ENCODE results near the gene NADSYN1. TPM values are rescaled to one million over a fixed set of nuclear protein-coding genes. Genes with fewer than 3 reads are reported as not detected.

The NADSYN1 gene
- total RNA-seq, 1 donor from 2014 or later: 72.8 TPM

GRCh38 chr11:71432761-71433647 is 20.0 kb upstream of the NADSYN1 start:
- no peak for DNase-seq (ENCODE audit: low read depth)
- no peak overlapping the region for H3K4me3 ChIP-seq (ENCODE audit: low read depth, low read length)
- no peak for TF ChIP-seq CTCF (conservative IDR thresholded peaks at IDR 0.05; ENCODE audit: low read depth, low read length)

- TF ChIP-seq CTCF (conservative IDR thresholded peaks at IDR 0.05; ENCODE audit: low read depth, low read length): no peak
- DNase-seq (ENCODE audit: low read depth): no peak
Measured at GRCh38 chr11:71433648-71434450, 19.2 kb upstream of the NADSYN1 start.

GRCh38 chr11:71434576-71435130 is 18.4 kb upstream of the NADSYN1 start:
- no peak for TF ChIP-seq CTCF (conservative IDR thresholded peaks at IDR 0.05; ENCODE audit: low read depth, low read length)

More at GRCh38 chr11:71433648-71434450, 19.2 kb upstream of the NADSYN1 start:
- H3K4me3 ChIP-seq (ENCODE audit: low read depth, low read length): no peak overlapping the region

GRCh38 chr11:71435278-71435951 is 17.6 kb upstream of the NADSYN1 start:
- DNase-seq (ENCODE audit: low read depth): no peak
- H3K4me3 ChIP-seq (ENCODE audit: low read depth, low read length): no peak overlapping the region
- TF ChIP-seq CTCF (conservative IDR thresholded peaks at IDR 0.05; ENCODE audit: low read depth, low read length): no peak

More at GRCh38 chr11:71434576-71435130, 18.4 kb upstream of the NADSYN1 start:
- no peak overlapping the region for H3K4me3 ChIP-seq (ENCODE audit: low read depth, low read length)
- no peak for DNase-seq (ENCODE audit: low read depth)

GRCh38 chr11:71436861-71437260 is 16.1 kb upstream of the NADSYN1 start:
- no peak for TF ChIP-seq CTCF (conservative IDR thresholded peaks at IDR 0.05; ENCODE audit: low read depth, low read length)
- DNase-seq (ENCODE audit: low read depth): no peak
- no peak overlapping the region for H3K4me3 ChIP-seq (ENCODE audit: low read depth, low read length)

GRCh38 chr11:71437399-71437798 is 15.6 kb upstream of the NADSYN1 start:
- no peak for DNase-seq (ENCODE audit: low read depth)
- no peak for TF ChIP-seq CTCF (conservative IDR thresholded peaks at IDR 0.05; ENCODE audit: low read depth, low read length)
- no peak overlapping the region for H3K4me3 ChIP-seq (ENCODE audit: low read depth, low read length)
